GM19438 (cell line): ENCODE measurements around the gene CACNG7.
"Not testable (repeated sequence)": the region's sequence is repeated elsewhere in the genome, so short reads cannot be mapped to it uniquely, and the experiment has no call there.

Experiments
- ATAC-seq: cut with Tn5 transposase; IDR thresholded peaks from one replicate; pipeline ENCODE4 v1.9.1; 2021; ENCODE audit warnings: low read depth; ENCODE audit not compliant: unreplicated experiment

Gene CACNG7

DNA sequence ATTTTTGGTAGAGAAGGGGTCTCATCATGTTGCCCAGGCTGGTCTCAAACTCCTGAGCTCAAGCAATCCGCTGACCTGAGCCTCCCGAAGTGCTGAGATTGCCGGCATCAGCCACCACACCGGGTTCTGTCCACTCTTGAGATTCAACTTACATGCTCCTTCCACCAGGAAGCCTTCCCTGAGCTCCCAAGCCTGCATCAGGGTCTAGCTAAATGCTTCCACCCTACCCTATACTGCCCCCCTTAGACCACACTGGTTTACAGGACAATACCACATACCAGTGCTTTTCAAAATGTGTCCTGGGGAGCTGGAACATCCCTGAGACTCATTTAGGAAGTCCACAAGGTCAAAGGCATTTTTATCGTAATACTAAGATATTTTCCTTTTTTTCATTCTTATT lies 38.5 kb downstream of the CACNG7 start:
- ATAC-seq = no peak

DNA sequence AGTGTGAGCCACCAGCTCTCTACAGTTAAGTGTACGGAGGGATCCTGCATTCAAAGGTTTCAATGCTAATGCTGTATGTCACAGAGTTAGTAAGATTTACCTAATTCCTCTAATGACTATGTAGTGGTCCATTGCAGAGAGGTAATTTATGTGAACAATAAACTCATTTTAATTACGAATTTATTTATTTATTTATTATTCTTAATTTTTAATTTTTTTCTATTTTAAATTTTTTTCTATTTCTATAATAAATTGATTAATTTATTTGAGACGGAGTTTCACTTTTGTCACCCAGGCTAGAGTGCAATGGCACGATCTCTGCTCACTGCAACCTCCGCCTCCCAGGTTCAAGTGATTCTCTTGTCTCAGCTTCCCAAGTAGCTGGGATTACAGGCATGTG lies 39.5 kb downstream of the CACNG7 start:
- ATAC-seq = not testable (repeated sequence)

DNA sequence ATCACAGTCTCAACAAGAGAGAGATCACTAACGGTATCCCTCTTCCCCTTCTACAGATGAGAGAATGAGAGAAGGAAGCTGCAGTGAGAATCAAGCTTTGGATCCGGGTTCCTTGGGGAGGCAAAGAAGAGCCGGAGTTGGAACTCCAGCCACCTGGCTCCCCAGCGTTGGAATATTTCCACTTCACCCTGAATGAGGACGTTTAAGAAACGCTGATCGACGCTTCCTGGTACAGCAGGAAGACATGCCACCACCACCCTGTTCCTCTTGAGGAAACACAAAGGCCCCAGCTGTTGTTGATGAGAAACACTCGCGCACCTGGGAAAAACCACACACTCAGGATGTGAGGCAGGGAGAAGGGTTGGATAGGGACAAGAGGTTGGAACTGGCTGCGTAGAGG lies 42.4 kb downstream of the CACNG7 start:
- ATAC-seq = no peak

DNA sequence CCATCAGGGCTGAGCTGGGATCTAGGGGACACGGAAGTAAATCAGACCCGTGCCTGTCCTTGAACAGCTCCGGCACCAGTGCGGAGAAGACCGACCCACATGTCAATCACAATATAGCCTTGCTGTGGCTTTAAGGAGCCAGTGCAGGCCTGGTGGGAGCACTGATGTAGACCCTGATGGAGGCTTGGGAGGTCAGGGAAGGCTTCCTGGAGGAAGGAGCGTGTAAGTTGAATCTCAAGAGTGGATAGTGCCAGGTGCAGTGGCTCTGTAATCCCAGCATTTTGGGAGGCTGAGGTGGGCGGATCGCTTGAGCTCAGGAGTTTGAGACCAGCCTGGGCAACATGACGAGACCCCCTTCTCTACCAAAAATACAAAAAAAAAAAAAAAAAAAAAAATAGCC lies 42.9 kb downstream of the CACNG7 start:
- no peak for ATAC-seq

DNA sequence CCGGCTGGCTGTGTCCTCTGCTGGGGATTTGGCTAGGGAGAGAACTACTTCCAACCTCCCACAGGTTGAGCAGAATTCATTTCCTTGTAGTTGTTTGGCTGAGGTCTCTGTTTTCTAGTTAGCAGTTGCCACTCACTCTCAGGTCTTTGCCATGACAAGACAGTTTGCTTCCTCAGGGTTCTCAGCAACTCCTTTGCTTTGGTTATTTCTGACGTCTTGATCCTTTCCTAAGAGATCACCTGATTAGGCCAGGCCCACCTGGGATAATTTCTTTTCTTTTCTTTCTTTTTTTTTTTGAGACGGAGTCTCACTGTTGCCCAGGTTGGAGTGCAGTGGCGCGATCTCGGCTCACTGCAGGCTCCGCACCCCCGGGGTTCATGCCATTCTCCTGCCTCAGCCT lies 44.3 kb downstream of the CACNG7 start:
- no peak for ATAC-seq

DNA sequence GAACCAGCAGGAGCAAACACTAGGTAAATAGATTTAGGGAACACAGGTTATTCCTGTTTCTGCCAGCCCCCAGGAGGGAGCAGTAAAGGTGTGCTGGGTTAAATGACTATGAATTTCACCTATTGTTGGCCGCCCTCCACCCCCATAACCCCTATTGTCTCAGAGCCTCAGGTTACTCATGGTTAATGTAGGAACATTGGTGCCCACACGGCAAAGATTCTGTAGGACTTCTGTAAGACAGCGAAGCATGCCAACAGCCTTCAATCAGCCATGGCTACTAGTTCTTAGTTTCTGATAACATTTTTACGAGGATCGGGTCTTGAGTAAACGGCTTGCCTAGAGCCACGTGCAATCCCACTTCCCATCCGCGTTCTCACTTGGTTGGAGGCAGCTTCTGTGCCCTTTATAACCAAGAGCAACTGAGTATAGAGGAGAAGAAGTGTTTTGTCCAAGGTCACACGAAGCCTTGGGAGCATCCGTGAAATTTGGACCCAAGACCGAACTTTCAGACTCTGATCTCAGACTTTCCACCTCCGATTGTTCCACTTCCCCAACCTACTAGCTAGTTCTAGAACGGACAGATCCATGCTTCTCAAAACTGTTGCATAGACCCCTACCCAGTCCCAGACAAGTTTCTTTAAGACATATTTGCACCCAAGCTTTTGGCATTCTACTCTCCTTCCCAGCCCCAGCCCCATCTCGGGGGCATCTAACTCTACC lies 48.5 kb downstream of the CACNG7 start:
- no peak for ATAC-seq

DNA sequence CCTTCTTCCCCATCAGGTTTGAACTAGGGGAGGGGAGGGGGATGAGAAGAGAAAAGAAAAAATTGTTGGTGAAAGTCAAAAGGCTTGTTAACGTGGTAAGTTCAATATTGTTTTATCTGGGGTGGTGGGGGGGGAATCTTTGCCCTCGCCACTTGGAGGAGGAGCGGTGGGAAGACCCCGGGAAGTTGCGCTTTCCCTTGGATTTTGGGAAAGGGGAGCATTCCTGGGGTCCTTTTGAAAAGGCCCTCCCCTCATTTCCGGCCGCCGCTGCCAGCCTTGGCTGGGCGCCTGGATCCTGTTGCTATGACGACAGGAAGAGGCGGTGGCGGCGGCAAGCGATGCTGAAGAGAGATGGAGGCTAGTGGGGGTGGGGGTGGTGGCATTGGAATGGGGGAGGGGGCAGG lies 49.1 kb downstream of the CACNG7 start:
- ATAC-seq = no peak

DNA sequence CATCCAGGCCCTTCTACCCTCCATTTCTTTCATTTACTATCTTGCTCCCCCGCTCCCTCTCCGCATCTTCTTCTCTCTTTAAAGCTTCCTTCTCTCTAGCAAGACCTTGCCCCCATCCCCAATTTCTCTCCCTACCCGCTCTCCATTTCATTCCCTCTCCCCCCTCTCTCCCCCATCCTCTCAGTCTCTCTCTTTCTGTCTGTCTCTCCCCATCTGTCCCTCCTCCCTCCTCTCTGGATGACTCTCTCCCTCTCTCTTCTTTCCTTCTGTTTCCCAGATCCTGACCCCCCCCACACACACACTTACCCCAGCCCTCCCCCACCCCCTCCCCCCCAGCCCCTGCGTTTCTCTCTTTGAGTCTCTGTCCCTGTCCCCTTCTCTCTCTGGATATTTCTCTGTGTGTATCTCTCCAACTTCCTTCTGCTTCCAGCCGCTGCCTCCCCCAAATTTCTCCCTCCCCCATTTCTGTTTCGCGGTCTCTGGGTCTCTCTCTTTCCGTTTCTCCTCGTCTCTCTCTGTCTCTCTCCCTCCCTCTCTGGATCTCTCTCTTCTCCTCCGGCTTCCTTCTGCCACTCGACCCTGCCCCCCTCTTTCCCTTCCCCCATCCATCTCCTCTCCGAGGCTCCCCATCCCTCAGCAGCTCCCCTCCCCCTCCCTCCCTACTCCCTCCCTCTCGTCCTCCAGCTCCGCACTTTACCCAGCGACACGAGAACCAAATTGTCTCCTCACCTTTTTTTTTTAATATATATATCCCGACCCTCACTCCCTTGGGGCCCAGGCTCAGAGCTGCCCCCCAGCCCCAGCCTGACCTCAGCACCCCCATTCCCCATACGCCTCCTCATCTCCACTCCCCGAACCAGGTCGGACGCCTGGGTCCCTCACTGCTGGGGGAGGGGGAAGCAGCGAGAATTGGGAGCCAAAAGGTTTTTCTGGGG lies 50.0 kb downstream of the CACNG7 start:
- no peak for ATAC-seq

DNA sequence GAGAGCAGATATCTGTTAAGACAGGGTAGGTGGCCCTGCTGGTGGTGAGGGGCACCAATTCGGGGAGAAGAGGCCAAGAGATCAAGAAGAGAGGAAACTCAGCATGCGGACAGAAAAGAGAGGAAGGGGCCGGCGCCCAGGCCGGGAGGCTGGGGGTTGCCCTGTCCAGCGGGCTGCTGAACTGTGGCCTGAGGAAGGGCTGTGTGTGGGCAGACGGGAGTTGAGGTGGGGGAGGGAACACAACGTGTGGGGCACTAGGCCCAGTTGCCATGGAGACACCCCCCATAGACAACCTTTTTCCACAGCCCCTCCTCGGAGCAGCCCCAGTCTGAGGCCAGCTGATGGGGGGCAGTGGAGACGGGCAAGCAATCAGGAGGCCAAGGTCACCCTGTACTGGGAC lies 51.1 kb downstream of the CACNG7 start:
- ATAC-seq = no peak

DNA sequence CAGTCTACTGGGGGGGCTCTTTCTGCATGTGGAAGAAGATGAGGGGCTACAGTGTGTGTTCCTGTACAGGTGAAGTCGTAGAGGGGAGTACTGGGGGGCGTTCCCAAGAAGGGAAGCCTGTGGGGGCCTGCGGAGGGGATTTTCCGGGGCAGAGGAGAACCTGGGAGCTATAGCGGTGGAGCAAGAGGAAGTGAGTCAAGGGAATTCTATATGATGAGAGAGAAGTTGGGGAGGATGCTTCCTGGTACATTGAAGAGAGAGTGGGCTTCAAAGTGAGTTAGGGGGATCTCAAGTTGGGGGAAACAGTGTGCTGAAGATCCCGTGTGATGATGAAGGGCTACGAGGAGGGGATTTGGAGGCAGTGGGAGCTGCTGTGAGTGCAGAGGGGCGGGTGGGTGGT lies 51.8 kb downstream of the CACNG7 start:
- no peak for ATAC-seq

DNA sequence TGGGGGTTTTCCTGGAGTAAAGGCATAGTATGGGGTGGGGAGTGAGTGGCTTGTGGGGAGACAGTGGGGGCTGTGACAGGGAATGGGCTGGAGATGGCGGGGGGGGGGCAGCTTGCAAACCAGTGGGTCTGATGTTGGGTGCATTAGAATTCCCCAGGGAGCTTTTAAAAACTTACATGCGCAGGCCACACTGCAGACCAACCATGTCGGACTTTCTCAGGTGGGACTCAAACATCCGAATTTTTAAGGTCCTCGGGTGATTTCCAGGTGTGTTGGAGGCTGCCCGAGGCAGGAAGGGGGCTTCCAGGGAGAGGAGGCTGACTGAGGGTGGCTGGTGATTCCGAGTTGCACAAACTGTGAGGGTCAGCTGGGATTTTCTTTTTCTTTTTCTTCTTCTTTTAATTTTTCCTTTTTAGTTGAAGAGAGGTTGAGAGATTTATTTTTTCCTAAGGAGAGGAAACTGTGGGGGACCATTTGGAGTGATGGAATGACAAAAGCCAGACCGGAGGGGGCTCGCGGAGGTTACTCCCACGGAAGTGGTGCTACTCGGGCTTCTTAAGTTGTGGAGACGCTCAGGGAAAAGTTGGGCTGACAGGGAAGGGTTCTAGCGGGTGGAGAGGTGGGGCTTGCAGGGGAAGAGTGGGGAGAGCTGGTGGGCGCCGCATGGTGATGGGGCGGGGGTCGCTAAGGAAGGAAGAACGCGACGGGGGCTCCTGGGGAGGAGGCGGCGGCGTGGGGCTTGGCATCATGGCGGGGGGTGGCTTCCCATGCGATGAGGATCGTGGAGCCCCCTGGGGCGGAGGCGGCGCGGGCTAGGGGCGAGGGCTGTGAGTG lies 52.7 kb downstream of the CACNG7 start:
- ATAC-seq = no peak

DNA sequence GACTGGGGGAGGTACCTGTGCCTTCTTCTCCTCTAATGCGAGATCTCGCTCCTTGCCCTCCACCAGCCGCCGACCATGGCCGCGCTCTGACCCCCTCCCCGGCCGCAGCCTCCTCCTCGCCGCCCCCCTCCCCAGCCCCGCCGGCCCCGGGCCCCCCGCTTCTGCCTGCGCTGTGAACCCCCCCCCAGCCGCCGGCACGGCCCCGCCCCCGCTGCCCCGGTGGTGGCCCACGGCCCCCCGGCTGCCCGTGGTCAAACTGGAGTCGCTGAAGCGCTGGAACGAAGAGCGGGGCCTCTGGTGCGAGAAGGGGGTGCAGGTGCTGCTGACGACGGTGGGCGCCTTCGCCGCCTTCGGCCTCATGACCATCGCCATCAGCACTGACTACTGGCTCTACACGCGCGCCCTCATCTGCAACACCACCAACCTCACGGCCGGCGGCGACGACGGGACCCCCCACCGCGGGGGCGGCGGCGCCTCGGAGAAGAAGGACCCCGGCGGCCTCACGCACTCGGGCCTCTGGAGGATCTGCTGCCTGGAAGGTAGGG lies 53.9 kb downstream of the CACNG7 start, which contains the start of gene CACNG8:
Gene CACNG8, plus strand, starts transcription at position 51 of the 545 bp plus-strand sequence.
- ATAC-seq = no peak

DNA sequence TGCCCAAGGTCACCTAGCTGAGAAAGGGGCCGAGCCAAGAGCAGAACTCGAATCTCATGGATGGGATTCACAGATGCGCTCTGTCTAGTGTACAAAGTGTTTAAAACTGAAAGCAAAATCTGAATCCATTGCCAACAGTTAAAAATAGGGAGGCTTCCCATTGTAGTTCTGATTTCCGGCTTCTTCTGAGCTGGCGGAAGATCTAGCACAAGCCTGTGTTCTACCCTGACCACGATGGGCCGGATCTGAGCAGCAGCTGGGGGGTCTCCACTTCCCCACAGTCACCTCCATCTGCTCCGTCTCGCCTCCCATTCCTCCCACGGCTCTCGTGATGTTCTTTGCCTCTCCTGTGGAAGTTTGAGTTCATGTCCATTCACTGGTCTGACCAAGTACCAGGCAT lies 56.0 kb downstream of the CACNG7 start:
- ATAC-seq = no peak

DNA sequence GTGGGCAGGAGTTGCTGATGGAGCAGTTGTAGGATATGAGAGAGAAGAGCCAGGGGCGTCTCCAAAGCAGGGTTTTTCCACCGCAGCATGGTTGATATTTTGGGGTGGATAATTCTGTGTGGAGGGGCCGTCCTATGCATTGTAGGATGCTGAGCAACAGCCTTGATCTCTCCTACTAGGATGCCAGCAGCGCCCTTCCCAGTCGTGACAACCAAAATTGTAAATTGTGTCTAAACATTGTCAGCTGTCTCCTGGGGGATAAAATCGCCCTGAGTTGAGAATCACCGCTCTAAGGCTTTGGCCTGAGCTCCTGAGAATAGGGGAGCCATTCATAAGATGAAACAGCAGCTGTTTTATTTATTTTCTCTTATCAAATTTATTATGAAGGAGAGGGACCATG lies 57.9 kb downstream of the CACNG7 start:
- ATAC-seq = no peak

DNA sequence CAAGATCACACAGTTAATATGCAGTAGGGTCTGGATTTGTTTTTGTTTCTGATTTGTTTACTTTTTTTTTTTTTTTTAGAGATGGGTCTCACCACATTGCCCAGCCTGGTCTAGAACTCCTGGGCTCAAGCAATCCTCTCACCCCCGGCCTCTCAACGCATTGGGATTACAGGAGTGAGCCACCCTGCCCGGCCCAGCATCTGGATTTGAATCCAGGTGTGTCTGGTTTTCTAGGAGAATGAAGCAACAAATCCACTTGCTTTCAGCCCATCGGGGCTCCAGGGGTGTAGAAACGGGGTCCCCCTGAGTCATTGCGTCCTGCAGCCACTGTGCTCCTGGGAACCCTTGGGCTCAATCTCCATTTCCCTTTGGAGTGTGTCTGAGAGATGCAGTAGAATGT lies 60.3 kb downstream of the CACNG7 start:
- ATAC-seq = no peak

DNA sequence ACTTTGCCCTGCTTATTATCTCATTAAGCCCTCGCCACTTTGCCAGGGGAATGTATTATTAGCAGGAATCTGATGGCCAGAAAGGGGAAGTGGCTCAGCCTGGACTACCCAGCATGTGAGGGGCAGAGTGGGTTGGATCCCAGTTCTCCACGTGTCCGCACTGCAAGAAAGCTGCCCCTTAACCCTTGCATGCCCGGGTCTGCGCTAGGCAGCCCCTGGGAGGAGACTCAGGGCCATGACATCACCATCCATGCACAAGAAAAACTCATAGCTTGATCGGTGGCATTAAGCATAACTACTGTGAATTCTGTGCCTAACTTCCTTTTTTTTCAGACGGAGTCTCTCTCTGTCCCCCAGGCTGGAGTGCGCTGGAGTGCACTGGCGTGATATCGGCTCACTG lies 62.6 kb downstream of the CACNG7 start:
- ATAC-seq = no peak

DNA sequence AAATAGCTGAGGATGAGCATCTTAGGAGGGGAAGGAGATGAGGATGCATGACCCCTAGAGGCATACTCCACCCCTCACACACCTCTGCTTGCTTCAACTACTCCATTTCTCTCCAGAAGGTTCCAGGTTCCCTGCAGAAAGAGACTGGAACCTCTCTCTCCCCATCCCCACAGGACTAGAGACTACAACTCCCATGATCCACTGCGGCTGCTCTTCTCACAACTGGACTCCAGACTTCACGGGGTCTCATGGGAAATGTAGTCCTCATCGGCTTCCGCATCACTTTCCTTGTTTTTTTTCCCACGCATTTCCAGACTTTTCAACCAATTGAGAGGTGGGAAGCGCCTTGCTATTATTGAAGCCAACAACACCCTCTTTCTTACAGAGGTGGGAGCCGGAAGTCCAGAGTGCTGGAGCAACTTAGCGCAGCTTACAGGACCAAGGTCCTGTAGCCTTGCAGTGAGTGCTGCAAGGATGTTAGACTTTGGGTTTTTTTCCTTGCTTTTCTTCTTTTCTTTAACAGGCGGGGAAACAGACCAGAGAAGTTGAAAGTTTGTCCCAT lies 68.4 kb downstream of the CACNG7 start:
- no peak for ATAC-seq

DNA sequence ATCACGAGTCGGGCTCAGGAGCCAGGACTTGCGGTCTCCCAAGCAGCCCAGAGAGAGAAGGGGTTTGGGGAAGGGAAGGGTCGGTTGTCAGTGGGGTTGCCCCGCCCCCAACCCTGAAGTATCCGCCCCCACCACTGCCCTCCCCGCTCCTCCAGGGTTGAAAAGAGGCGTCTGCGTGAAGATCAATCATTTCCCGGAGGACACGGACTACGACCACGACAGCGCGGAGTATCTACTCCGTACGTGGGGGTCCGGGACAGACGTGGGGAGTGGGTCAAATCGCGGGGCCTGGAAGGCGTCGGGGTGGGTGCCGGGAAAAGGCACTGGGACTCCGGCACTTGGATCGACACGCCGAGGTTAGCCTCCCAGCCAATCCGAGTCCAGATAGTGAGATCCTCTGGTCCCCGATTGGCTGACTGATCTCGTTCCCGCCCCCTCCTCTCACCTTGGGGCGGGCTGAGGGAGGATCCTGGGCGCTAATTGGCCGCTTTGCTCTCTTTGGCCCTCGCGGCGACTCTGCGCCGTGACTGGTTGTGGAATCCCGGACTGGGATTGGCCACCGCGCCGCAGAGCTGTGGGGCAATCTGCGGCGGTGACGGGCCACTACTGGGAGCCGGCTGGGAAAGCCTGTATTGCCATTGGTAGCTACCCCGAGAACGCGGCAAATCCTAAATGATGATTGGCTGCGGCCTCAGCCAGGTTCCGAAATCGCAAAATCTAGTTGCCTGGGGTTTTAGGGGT lies 69.1 kb downstream of the CACNG7 start:
- no peak for ATAC-seq

DNA sequence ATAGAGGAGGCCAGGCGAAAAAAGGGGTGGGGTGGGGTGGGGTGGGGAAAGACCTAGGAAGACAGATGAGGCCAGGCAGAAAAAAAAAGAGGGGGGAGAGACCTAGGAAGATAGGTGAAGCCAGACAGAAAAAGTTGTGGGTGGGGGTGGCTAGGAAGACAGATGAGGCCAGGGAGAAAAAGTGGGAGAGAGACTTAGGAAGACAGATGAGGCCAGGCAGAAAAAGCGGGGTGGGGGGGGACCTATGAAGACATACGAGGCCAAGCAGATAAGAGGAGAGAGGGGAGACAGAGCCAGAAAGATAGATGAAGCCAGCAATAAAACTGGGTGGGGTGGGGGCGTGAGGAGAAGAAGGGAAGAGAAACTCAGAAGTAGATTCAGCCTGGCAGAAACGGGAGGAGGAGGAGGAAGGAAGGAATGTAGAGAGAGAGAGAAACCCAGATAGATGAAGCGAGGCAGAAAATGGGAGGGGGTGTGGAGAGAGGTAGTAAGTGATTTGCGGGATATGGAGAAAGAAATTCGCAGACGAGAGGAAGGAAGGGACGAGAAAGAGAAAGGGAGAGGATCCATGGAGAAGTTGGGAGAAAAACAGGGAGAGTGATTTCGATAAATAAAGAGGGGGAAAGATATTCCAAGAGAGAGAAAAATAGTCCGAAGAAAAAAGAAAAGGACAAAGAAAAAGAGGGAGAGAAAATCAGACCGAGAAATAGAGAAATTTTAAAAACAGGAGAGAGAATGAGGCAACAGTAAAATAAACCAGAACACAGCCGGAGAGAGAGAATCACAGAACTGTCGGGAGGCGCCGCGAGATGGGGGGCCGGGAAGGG lies 70.1 kb downstream of the CACNG7 start:
- no peak for ATAC-seq
